ENCODE results near the gene CCDC88C. TPM values are rescaled to one million over a fixed set of nuclear protein-coding genes. Genes with fewer than 3 reads are reported as not detected.

The CCDC88C gene
- polyA plus RNA-seq, 2 of the 4 experiments (the other 2 are of a cell fraction) = 2.9 to 3.7 TPM

DNA sequence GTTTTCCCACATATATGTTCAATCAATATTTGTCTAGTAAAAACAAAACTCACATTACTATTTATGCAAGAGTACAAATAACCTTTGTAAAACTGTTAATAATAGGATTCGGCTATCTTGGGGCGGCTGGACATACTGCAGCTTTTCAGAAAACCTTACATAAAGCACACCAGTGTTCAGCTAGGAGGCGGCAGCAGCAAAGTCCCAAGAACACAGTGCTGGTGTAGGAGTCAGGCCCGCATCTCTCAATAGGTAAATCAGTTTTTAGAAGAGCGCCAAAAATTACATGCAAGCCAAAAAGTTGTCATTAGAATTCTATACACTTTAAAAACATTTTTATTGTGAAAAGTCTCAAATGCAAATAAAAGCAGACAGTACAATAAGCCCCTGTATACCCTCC lies 37.5 kb downstream of the CCDC88C start:
- H3K9me3 ChIP-seq = no peaks in the 10 kb centered on the region
- TF ChIP-seq PHF8 (IDR thresholded peaks at IDR 0.05; ENCODE audit: borderline replicate concordance, low read depth) = no peak
- no peak for TF ChIP-seq KDM5A (IDR thresholded peaks at IDR 0.05)
- TF ChIP-seq NFE2L2 (conservative IDR thresholded peaks at IDR 0.05; ENCODE audit: low read length) = no peak
- TF ChIP-seq EP300 (IDR thresholded peaks at IDR 0.05) = no peak
- no peak for TF ChIP-seq MAFK (IDR thresholded peaks at IDR 0.05; ENCODE audit: partially characterized antibody)
- TF ChIP-seq ZC3H11A (IDR thresholded peaks at IDR 0.05) = no peak
- ChIA-PET CTCF (interaction anchor here (1.0 to 1.5 kb wide), 4 partner anchors 13 to 39 kb away, joined by 3 to 4 read pairs (median 3); no protein-coding TSS in a partner anchor), POLR2A (no interaction called here)
- FAIRE-seq = no peak
- DNase-seq (ENCODE audit: low read depth in 1 of 2, low spot score in 1 of 2) = no peak
- H3K4me1 ChIP-seq = 0 out of 3 replicates have a peak, but pooled peaks cover 3% of the 10 kb centered on the region
- no peak for ATAC-seq
- H3K27ac ChIP-seq = no peak overlapping the region
- no peak overlapping the region for H3K4me3 ChIP-seq
- WGBS (ENCODE audit: missing lambda C conversion rate) = 86% methylated on average over 5 of the region's 5 CpGs
- no peak overlapping the region for H3K4me2 ChIP-seq

GRCh38 chr14:91379579-91379932 lies 38.1 kb downstream of the CCDC88C start:
- Histone ChIP-seq H3K4me1 (0 out of 3 replicates have a peak, but pooled peaks cover 3% of the 10 kb centered on the region), H3K4me2 (no peak overlapping the region), H3K27ac (no peak overlapping the region), H3K4me3 (no peak overlapping the region), H3K9me3 (no peaks in the 10 kb centered on the region)
- 84% methylated on average over 13 of the region's 13 CpGs for WGBS (ENCODE audit: missing lambda C conversion rate)
- FAIRE-seq = no peak
- ATAC-seq = no peak
- CTCF ChIA-PET = interaction anchor here (1.1 to 1.5 kb wide), 3 partner anchors 12 to 38 kb away, joined by 3 to 4 read pairs (median 3); no protein-coding TSS in a partner anchor
- TF ChIP-seq CHD2 (IDR thresholded peaks at IDR 0.05; ENCODE audit: low read length, partially characterized antibody) = no peak
- TF ChIP-seq FOSB (CRISPR knock-in tag; IDR thresholded peaks at IDR 0.05) = no peak
- TF ChIP-seq, protein P1, sequence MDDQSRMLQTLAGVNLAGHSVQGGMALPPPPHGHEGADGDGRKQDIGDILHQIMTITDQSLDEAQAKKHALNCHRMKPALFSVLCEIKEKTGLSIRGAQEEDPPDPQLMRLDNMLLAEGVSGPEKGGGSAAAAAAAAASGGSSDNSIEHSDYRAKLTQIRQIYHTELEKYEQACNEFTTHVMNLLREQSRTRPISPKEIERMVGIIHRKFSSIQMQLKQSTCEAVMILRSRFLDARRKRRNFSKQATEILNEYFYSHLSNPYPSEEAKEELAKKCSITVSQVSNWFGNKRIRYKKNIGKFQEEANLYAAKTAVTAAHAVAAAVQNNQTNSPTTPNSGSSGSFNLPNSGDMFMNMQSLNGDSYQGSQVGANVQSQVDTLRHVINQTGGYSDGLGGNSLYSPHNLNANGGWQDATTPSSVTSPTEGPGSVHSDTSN (IDR thresholded peaks at IDR 0.05) = no peak
- TF ChIP-seq ZSCAN20 (CRISPR knock-in tag; IDR thresholded peaks at IDR 0.05) = no peak
- no peak for TF ChIP-seq CEBPB (IDR thresholded peaks at IDR 0.05)
- no peak for TF ChIP-seq REST (IDR thresholded peaks at IDR 0.05)
- no peak for TF ChIP-seq MAZ (IDR thresholded peaks at IDR 0.05; ENCODE audit: borderline replicate concordance, low read depth, low read length)
- no peak for TF ChIP-seq EHF (CRISPR knock-in tag; IDR thresholded peaks at IDR 0.05)
- TF ChIP-seq MAFK (IDR thresholded peaks at IDR 0.05; ENCODE audit: partially characterized antibody) = no peak
- no peak for DNase-seq (ENCODE audit: low read depth in 1 of 2, low spot score in 1 of 2)
- POLR2A ChIA-PET = no interaction called here

GRCh38 chr14:91378930-91379578 lies 38.6 kb downstream of the CCDC88C start:
- ChIA-PET POLR2A (no interaction called here), CTCF (interaction anchor here (1.1 to 1.5 kb wide), 5 partner anchors 11 to 37 kb away, joined by 3 to 4 read pairs (median 4); no protein-coding TSS in a partner anchor)
- ATAC-seq (no peak; a peak in 1 of 6 replicates), FAIRE-seq (no peak), DNase-seq (ENCODE audit: low read depth in 1 of 2, low spot score in 1 of 2) (no peak)
- H3K4me1 ChIP-seq = 0 out of 3 replicates have a peak, but pooled peaks cover 3% of the 10 kb centered on the region
- TF ChIP-seq RARB (CRISPR knock-in tag; IDR thresholded peaks at IDR 0.05) (no peak), EHF (CRISPR knock-in tag; IDR thresholded peaks at IDR 0.05) (no peak), MYC (IDR thresholded peaks at IDR 0.05; ENCODE audit: borderline replicate concordance, low read length) (no peak), EHMT2 (IDR thresholded peaks at IDR 0.05; ENCODE audit: low read depth) (no peak), ZC3H11A (IDR thresholded peaks at IDR 0.05) (no peak), HOXB13 (CRISPR knock-in tag; IDR thresholded peaks at IDR 0.05; ENCODE audit: low read depth) (no peak), NPAS2 (CRISPR knock-in tag; IDR thresholded peaks at IDR 0.05; ENCODE audit: borderline replicate concordance) (no peak), GATA3 (IDR thresholded peaks at IDR 0.05; ENCODE audit: borderline replicate concordance) (no peak), JUN (IDR thresholded peaks at IDR 0.05) (no peak)
- TF ChIP-seq, protein P2, sequence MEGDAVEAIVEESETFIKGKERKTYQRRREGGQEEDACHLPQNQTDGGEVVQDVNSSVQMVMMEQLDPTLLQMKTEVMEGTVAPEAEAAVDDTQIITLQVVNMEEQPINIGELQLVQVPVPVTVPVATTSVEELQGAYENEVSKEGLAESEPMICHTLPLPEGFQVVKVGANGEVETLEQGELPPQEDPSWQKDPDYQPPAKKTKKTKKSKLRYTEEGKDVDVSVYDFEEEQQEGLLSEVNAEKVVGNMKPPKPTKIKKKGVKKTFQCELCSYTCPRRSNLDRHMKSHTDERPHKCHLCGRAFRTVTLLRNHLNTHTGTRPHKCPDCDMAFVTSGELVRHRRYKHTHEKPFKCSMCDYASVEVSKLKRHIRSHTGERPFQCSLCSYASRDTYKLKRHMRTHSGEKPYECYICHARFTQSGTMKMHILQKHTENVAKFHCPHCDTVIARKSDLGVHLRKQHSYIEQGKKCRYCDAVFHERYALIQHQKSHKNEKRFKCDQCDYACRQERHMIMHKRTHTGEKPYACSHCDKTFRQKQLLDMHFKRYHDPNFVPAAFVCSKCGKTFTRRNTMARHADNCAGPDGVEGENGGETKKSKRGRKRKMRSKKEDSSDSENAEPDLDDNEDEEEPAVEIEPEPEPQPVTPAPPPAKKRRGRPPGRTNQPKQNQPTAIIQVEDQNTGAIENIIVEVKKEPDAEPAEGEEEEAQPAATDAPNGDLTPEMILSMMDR (IDR thresholded peaks at IDR 0.05) = no peak
- TF ChIP-seq, protein P3, sequence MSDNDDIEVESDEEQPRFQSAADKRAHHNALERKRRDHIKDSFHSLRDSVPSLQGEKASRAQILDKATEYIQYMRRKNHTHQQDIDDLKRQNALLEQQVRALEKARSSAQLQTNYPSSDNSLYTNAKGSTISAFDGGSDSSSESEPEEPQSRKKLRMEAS (IDR thresholded peaks at IDR 0.05) = no peak
- WGBS (ENCODE audit: missing lambda C conversion rate) = 74% methylated on average over 11 of the region's 11 CpGs
- no peak overlapping the region for H3K4me2 ChIP-seq
- H3K9me3 ChIP-seq = no peaks in the 10 kb centered on the region
- no peak overlapping the region for H3K4me3 ChIP-seq
- H3K27ac ChIP-seq = no peak overlapping the region

Data from A549 (cell line).